SK-N-MC (cell line): ENCODE measurements around the gene PRR14.

Source experiments
- EZH2 ChIP-seq: fragments of 200-600 bp; sonication (generic); IDR thresholded peaks from one replicate; pipeline ENCODE4 v1.6.1; 2017; ENCODE audit warnings: antibody characterized with exemption
- FOXP2 ChIP-seq: optimal IDR thresholded peaks from 2 replicates; pipeline ENCODE3; 2011; ENCODE audit warnings: mild to moderate bottlenecking, moderate library complexity; ENCODE audit not compliant: insufficient read depth; ENCODE audit errors: extremely low read length, control extremely low read depth
- POLR2AphosphoS5 ChIP-seq: IDR thresholded peaks from 2 replicates; pipeline ENCODE4 v1.6.1; 2012; ENCODE audit warnings: mild to moderate bottlenecking, low read depth, low read length, borderline replicate concordance

DNA sequence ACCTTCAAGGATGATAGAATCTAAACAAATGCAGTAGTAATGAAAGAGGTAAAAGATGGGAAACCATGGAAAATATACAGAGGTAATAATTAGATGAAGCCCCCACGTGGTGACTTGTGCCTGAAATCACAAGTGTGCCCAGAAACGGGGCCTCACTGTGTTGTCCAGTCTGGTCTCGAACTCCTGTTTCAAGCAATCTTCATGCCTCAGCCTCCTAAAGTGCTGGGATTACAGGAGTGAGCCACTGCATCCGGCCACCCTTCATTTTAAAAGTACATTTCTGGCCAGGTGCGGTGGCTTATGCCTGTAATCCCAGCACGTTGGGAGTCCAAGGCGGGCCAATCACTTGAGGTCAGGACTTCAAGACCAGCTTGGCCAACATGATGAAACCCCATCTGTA is 14.2 kb upstream of the PRR14 start:
- TF ChIP-seq POLR2AphosphoS5 (no peak), EZH2 (no peak), FOXP2 (no peak)
